ENCODE data around the gene USP2. TPM values are rescaled to one million over a fixed set of nuclear protein-coding genes. Genes with fewer than 3 reads are reported as not detected.

The USP2 gene
- total and polyA plus RNA-seq, 8 donors: 4.4 to 15.4 (median 6.6) TPM

DNA sequence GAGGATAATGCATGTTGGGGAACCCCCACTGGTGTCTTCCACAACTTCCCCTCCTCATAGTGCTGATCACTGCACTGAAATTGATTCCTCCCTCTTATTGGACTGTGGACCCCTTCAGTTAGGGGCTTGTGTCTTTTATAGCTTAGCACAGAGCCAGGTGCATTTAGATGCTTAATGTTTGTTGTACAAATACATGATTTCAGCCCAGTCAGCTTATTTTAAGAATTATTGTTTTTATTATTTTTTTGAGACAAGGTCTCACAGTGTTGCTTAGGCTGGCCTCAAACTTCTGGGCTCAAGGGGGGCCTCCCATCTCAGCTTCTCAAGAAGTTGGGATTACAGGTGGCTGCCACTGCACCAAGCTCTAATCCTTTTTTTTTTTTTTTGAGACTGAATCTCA lies 33.2 kb upstream of the USP2 start:
- H3K36me3 ChIP-seq: no peaks in the 10 kb centered on the region
- H3K4me1 ChIP-seq: no peaks in the 10 kb centered on the region
- no peak overlapping the region for H3K4me3 ChIP-seq
- ATAC-seq (no peak), DNase-seq (no peak), FAIRE-seq (no peak)
- no peaks in the 10 kb centered on the region for H3K9me3 ChIP-seq
- intact Hi-C loops (cut with DNase I): no loop called here
- H3K27ac ChIP-seq: no peak overlapping the region
- no peaks in the 10 kb centered on the region for H3K27me3 ChIP-seq
- TF ChIP-seq, protein P1, sequence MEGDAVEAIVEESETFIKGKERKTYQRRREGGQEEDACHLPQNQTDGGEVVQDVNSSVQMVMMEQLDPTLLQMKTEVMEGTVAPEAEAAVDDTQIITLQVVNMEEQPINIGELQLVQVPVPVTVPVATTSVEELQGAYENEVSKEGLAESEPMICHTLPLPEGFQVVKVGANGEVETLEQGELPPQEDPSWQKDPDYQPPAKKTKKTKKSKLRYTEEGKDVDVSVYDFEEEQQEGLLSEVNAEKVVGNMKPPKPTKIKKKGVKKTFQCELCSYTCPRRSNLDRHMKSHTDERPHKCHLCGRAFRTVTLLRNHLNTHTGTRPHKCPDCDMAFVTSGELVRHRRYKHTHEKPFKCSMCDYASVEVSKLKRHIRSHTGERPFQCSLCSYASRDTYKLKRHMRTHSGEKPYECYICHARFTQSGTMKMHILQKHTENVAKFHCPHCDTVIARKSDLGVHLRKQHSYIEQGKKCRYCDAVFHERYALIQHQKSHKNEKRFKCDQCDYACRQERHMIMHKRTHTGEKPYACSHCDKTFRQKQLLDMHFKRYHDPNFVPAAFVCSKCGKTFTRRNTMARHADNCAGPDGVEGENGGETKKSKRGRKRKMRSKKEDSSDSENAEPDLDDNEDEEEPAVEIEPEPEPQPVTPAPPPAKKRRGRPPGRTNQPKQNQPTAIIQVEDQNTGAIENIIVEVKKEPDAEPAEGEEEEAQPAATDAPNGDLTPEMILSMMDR (IDR thresholded peaks at IDR 0.05): no peak

GRCh38 chr11:119414321-119414720 lies 32.8 kb upstream of the USP2 start:
- FAIRE-seq: no peak
- H3K27ac ChIP-seq: no peak overlapping the region
- no peak for DNase-seq
- no peak for ATAC-seq
- TF ChIP-seq, protein P1 (IDR thresholded peaks at IDR 0.05): no peak
- no peaks in the 10 kb centered on the region for H3K36me3 ChIP-seq
- no peaks in the 10 kb centered on the region for H3K9me3 ChIP-seq
- 91 to 97% methylated on average over 2 of the region's 2 CpGs for WGBS, 2 donors
- no peak overlapping the region for H3K4me3 ChIP-seq
- H3K4me1 ChIP-seq: no peaks in the 10 kb centered on the region
- H3K27me3 ChIP-seq: no peaks in the 10 kb centered on the region
- intact Hi-C loops (cut with DNase I): no loop called here

- no peak for DNase-seq
- intact Hi-C loops (cut with DNase I): no loop called here
- Histone ChIP-seq H3K4me3 (no peak overlapping the region), H3K36me3 (no peaks in the 10 kb centered on the region), H3K27ac (no peak overlapping the region), H3K4me1 (no peaks in the 10 kb centered on the region), H3K9me3 (no peaks in the 10 kb centered on the region), H3K27me3 (no peaks in the 10 kb centered on the region)
- WGBS, 2 donors: 93% methylated on average over 2 of the region's 2 CpGs
- TF ChIP-seq, protein P1 (IDR thresholded peaks at IDR 0.05): no peak
- FAIRE-seq: no peak
- ATAC-seq: no peak
These were observed 30.6 kb upstream of the USP2 start for GRCh38 chr11:119412072-119412471.

GRCh38 chr11:119410501-119410900 lies 29.0 kb upstream of the USP2 start:
- DNase-seq (no peak), ATAC-seq (no peak), FAIRE-seq (no peak)
- Histone ChIP-seq H3K36me3 (no peaks in the 10 kb centered on the region), H3K27ac (no peak overlapping the region), H3K27me3 (no peaks in the 10 kb centered on the region), H3K4me1 (no peaks in the 10 kb centered on the region), H3K4me3 (no peak overlapping the region), H3K9me3 (no peaks in the 10 kb centered on the region)
- intact Hi-C loops (cut with DNase I): no loop called here
- WGBS, 2 donors: 90 to 96% methylated on average over 1 of the region's 1 CpG
- TF ChIP-seq, protein P1 (IDR thresholded peaks at IDR 0.05): no peak

DNA sequence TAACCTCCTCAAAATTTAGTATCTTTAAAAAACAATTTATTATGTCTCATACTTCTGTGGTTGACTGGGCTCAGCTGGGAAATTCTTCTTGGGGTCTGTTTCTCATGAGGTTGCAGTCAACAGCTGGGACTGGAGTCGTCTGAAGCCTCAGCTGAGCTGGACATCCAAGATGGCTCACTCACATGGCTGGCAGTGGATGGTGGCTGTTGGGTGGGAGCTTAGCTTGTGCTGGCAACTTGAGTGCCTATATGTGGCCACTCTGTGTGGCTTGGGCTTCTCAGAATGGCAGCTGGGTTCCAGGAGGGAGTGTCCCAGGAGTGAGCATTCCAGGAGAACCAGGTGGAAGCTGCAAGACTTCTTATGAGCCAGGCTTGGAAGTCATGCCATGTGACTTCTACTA lies 28.2 kb upstream of the USP2 start:
- H3K4me3 ChIP-seq: no peak overlapping the region
- no peak for DNase-seq
- no peak for ATAC-seq
- H3K36me3 ChIP-seq: no peaks in the 10 kb centered on the region
- H3K9me3 ChIP-seq: no peaks in the 10 kb centered on the region
- intact Hi-C loops (cut with DNase I): no loop called here
- H3K27me3 ChIP-seq: no peaks in the 10 kb centered on the region
- TF ChIP-seq, protein P1 (IDR thresholded peaks at IDR 0.05): no peak
- 71 to 90% methylated on average over 1 of the region's 1 CpG for WGBS, 2 donors
- FAIRE-seq: no peak
- no peak overlapping the region for H3K27ac ChIP-seq
- no peaks in the 10 kb centered on the region for H3K4me1 ChIP-seq
